ENCODE data around the gene THOC2. TPM values are rescaled to one million over a fixed set of nuclear protein-coding genes. Genes with fewer than 3 reads are reported as not detected.
"Not testable (repeated sequence)": the region's sequence is repeated elsewhere in the genome, so short reads cannot be mapped to it uniquely, and the experiment has no call there.

The THOC2 gene
- total RNA-seq, 2 donors from 2014 or later: 25.6 to 28.6 TPM

DNA sequence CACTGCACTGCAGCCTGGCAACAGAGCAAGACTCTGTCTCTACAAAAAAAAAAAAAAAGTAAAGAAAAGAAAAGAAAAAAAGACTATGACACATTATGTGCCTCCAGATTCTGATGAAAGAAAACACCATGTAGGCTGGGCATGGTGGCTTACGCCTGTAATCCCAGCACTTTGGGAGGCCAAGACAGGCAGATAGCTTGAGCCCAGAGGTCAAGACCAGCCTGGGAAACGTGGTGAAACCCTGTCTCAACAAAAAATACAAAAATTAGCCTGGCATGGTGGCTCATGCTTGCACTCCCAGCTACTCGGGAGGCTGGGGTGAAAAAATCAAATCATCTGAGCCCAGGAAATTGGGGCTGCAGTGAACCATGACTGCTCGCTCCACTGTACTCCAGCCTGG, 19.4 kb downstream of the THOC2 start:
- Histone ChIP-seq H3K36me3 (no peaks in the 10 kb centered on the region), H3K4me3 (no peak overlapping the region), H3K27ac (no peak overlapping the region)

DNA sequence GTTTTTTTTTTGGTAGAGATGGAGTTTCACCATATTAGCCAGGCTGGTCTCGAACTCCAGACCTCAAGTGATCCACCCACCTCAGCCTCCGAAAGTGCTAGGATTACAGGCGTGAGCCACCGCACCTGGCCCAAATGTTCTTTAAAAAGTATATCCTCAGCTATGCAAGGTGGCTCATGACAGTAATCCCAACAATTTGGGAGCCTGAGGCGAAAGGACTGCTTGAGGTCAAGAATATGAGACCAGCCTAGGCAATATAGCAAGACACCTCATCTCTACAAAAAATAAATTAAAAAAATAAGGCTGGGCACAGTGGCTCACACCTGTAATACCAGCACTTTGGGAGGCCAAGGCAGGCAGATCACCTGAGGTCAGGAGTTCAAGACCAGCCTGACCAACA, 21.7 kb downstream of the THOC2 start:
- not testable (repeated sequence) for H3K9me3 ChIP-seq

More for the DNA sequence above, 19.4 kb downstream of the THOC2 start:
- TF ChIP-seq, protein P1, sequence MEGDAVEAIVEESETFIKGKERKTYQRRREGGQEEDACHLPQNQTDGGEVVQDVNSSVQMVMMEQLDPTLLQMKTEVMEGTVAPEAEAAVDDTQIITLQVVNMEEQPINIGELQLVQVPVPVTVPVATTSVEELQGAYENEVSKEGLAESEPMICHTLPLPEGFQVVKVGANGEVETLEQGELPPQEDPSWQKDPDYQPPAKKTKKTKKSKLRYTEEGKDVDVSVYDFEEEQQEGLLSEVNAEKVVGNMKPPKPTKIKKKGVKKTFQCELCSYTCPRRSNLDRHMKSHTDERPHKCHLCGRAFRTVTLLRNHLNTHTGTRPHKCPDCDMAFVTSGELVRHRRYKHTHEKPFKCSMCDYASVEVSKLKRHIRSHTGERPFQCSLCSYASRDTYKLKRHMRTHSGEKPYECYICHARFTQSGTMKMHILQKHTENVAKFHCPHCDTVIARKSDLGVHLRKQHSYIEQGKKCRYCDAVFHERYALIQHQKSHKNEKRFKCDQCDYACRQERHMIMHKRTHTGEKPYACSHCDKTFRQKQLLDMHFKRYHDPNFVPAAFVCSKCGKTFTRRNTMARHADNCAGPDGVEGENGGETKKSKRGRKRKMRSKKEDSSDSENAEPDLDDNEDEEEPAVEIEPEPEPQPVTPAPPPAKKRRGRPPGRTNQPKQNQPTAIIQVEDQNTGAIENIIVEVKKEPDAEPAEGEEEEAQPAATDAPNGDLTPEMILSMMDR (IDR thresholded peaks at IDR 0.05): no peak
- Histone ChIP-seq H3K9me3 (peaks cover 0 to 6% of the 10 kb centered on the region in 2 donors), H3K4me1 (no peaks in the 10 kb centered on the region), H3K27me3 (no peaks in the 10 kb centered on the region)
- no peak for DNase-seq (ENCODE audit: low spot score)

DNA sequence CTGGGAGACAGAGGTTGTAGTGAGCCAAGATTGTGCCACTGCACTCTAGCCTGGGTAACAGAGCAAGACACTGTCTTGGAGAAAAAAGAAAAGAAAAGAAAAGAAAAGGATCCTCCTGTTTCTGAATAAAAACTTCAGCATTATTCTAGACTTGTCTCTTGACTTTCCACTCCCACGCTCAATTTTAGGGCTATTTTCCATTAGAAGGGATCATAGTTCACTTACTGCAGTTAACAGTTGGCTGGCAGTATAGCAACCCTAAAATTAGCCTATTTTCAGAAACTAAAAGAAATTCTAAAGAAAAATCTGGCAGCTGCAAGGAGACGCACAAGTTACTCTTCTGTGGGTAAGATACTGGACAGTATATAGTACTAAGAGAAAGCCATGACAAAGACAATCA, 28.1 kb downstream of the THOC2 start:
- Histone ChIP-seq H3K9me3 (no peaks in the 10 kb centered on the region), H3K4me1 (no peaks in the 10 kb centered on the region), H3K27me3 (no peaks in the 10 kb centered on the region), H3K4me3 (no peak overlapping the region), H3K27ac (no peak overlapping the region), H3K36me3 (no peaks in the 10 kb centered on the region)
- TF ChIP-seq, protein P1 (IDR thresholded peaks at IDR 0.05): no peak
- DNase-seq (ENCODE audit: low spot score): no peak

More for the DNA sequence above, 21.7 kb downstream of the THOC2 start:
- H3K4me3 ChIP-seq; H3K27ac ChIP-seq; H3K27me3 ChIP-seq; H3K36me3 ChIP-seq; H3K4me1 ChIP-seq; DNase-seq (ENCODE audit: low spot score): not testable (repeated sequence)

DNA sequence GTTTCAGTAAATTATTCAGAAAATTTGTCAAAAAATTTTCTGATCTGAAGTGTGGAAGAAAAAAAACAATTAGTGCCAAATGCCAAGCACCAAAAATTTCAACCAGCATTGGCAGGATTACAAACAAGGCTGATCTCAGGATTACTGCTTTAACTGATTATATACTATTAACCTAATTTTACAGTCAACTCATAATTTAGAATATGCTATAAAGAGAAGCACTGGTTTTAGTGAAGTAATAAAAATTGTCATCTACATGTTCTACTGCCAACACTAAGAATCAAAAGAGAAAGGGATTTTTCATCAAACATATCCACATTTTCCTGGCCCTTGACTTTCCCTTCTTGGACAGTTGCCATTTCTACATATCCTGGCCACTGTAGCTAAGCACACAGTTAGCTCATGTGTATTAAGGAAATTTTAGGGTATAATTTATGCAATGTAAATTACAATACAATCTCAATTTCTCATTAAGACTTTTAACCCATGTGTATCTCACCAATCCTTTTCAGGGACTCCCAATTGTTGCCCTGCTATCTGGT, 33.8 kb downstream of the THOC2 start:
- no peaks in the 10 kb centered on the region for H3K36me3 ChIP-seq
- H3K4me1 ChIP-seq: no peaks in the 10 kb centered on the region
- no peaks in the 10 kb centered on the region for H3K27me3 ChIP-seq
- DNase-seq (ENCODE audit: low spot score): no peak
- TF ChIP-seq, protein P1 (IDR thresholded peaks at IDR 0.05): no peak
- no peak overlapping the region for H3K4me3 ChIP-seq
- H3K27ac ChIP-seq: no peak overlapping the region
- H3K9me3 ChIP-seq: no peaks in the 10 kb centered on the region

GRCh38 chrX:123696334-123696733, 36.5 kb downstream of the THOC2 start:
- H3K4me3 ChIP-seq: no peak overlapping the region
- no peak for DNase-seq (ENCODE audit: low spot score)
- H3K27me3 ChIP-seq: no peaks in the 10 kb centered on the region
- TF ChIP-seq, protein P1 (IDR thresholded peaks at IDR 0.05): no peak
- no peak overlapping the region for H3K27ac ChIP-seq
- no peaks in the 10 kb centered on the region for H3K36me3 ChIP-seq
- no peaks in the 10 kb centered on the region for H3K9me3 ChIP-seq
- H3K4me1 ChIP-seq: no peaks in the 10 kb centered on the region

- H3K4me3 ChIP-seq: no peak overlapping the region
- no peaks in the 10 kb centered on the region for H3K9me3 ChIP-seq
- DNase-seq (ENCODE audit: low spot score): no peak
- TF ChIP-seq, protein P1 (IDR thresholded peaks at IDR 0.05): no peak
- no peak overlapping the region for H3K27ac ChIP-seq
- H3K36me3 ChIP-seq: no peaks in the 10 kb centered on the region
- H3K4me1 ChIP-seq: no peaks in the 10 kb centered on the region
- H3K27me3 ChIP-seq: no peaks in the 10 kb centered on the region
These were observed 37.6 kb downstream of the THOC2 start for GRCh38 chrX:123695242-123695641.
